HepG2 (cell line): ENCODE results near the gene ZFP3. TPM values are rescaled to one million over a fixed set of nuclear protein-coding genes. Genes with fewer than 3 reads are reported as not detected.

Experiments
- ATAC-seq: fragments of 200-7000 bp; cut with Tn5 transposase; 3 replicates; pipeline ENCODE4 v1.9.1; 2020; ENCODE audit warnings: mild to moderate bottlenecking, moderate library complexity
- BruUV-seq: library from RNA; stranded (reverse); fragments of 400-500 nt; replicated peaks from 2 replicates; lab custom pipeline; 2021; lab: Mats Ljungman, UMichigan
- CTCF ChIA-PET: fragments of 300-600 bp; formaldehyde crosslinking; extraction: SDS; loops from one replicate; lab custom pipeline; 2021; ENCODE audit warnings: low total read pairs, inconsistent platforms, low intra/inter-chr PET ratio; lab: Yijun Ruan, JAX
- POLR2A ChIA-PET: fragments of 350-600 bp; sonication (Branson Sonifier 250); formaldehyde crosslinking; loops from one replicate; lab custom pipeline; 2020; ENCODE audit warnings: antibody characterized with exemption, inconsistent platforms; lab: Yijun Ruan, JAX
- DNase-seq: peaks from one replicate; pipeline ENCODE4 v3.0.0-alpha.2; 2015; ENCODE audit warnings: low spot score
- FAIRE-seq: peaks from 3 replicates; lab custom pipeline; 2011; peaks lifted over from hg19 to GRCh38; lab: Jason Lieb, UNC
- H2AFZ ChIP-seq: one replicate; pipeline ENCODE4 v1.6.1; 2011; ENCODE audit warnings: low read length, inconsistent platforms
- H3K27ac ChIP-seq: fragments of 300-600 bp; 3 replicates; pipeline ENCODE4 v1.8.0; 2011; ENCODE audit warnings: mixed run types, mild to moderate bottlenecking, mixed read lengths, low read length, inconsistent platforms; ENCODE audit not compliant: insufficient read depth; ENCODE audit errors: extremely low read length
- H3K27me3 ChIP-seq, 2 experiments: fragments of 200-600 bp in 1 of 2; 2 replicates in 1 of 2; 3 replicates in 1 of 2; pipeline versions ENCODE4 v1.6.0 to v1.8.0; 2011; ENCODE audit warnings: low read length in 2 of 2, mild to moderate bottlenecking in 2 of 2, moderate library complexity in 2 of 2, inconsistent platforms in 1 of 2; ENCODE audit not compliant: insufficient read depth in 2 of 2, control insufficient read depth in 1 of 2
- H3K36me3 ChIP-seq, 2 experiments: fragments of 200-600 bp in 1 of 2; replicated peaks in 1 of 2; 2 replicates in 1 of 2; 3 replicates in 1 of 2; pipeline versions ENCODE4 v1.5.1 to v1.8.0; 2011; ENCODE audit warnings: low read length in 2 of 2, inconsistent platforms in 1 of 2; ENCODE audit not compliant: insufficient read depth in 2 of 2, control insufficient read depth in 1 of 2
- H3K4me1 ChIP-seq: 2 replicates; pipeline ENCODE4 v1.5.1; 2012; ENCODE audit warnings: low read length, inconsistent platforms; ENCODE audit not compliant: insufficient read depth
- H3K4me2 ChIP-seq: 2 replicates; pipeline ENCODE4 v1.6.0; 2011; ENCODE audit warnings: low read depth, low read length, inconsistent platforms
- H3K4me3 ChIP-seq, 3 experiments: fragments of 200-600 bp in 1 of 3; sonication (generic), shearing (Covaris generic) in 1 of 3; replicated peaks in 1 of 3; 2 replicates each; pipeline ENCODE4 v1.5.1; 2011 to 2016; ENCODE audit warnings: low read length in 3 of 3, inconsistent platforms in 2 of 3, low read depth in 2 of 3, mild to moderate bottlenecking in 2 of 3, control low read depth in 1 of 3, mixed read lengths in 1 of 3; ENCODE audit not compliant: insufficient read depth in 1 of 3
- H3K79me2 ChIP-seq: one replicate; pipeline ENCODE4 v1.6.1; 2011; ENCODE audit warnings: low read length, inconsistent platforms; ENCODE audit not compliant: insufficient read depth
- H3K9ac ChIP-seq: 2 replicates; pipeline ENCODE4 v1.6.0; 2011; ENCODE audit warnings: mild to moderate bottlenecking, low read depth, low read length, inconsistent platforms; ENCODE audit not compliant: insufficient read depth
- H3K9me3 ChIP-seq: 2 replicates; pipeline ENCODE4 v1.5.1; 2012; ENCODE audit warnings: mild to moderate bottlenecking, low read length
- H4K20me1 ChIP-seq: 2 replicates; pipeline ENCODE4 v1.6.0; 2011; ENCODE audit warnings: inconsistent platforms, mild to moderate bottlenecking, low read length, moderate library complexity; ENCODE audit not compliant: insufficient read depth
- GABPA ChIP-seq, 2 experiments: IDR thresholded peaks; 2 replicates each; pipeline ENCODE4 v1.6.1; 2011 to 2016; ENCODE audit warnings: low read depth in 2 of 2, low read length in 1 of 2, missing biosample characterization in 1 of 2, missing genetic modification characterization in 1 of 2
- SRY ChIP-seq: sonication (generic); formaldehyde crosslinking; IDR thresholded peaks from 2 replicates; pipeline ENCODE4 v1.8.0; 2022; ENCODE audit warnings: mild to moderate bottlenecking, missing genetic modification reagents
- STAT6 ChIP-seq: sonication (generic); formaldehyde crosslinking; IDR thresholded peaks from 2 replicates; pipeline ENCODE4 v1.4.0; 2020; ENCODE audit warnings: missing genetic modification reagents, mild to moderate bottlenecking, borderline replicate concordance
- TFDP1 ChIP-seq: IDR thresholded peaks from 2 replicates; pipeline ENCODE4 v1.6.1; 2016; ENCODE audit warnings: missing compliant biosample characterization, missing genetic modification reagents, borderline replicate concordance
- ZBTB44 ChIP-seq: sonication (generic); formaldehyde crosslinking; IDR thresholded peaks from 2 replicates; pipeline ENCODE4 v1.4.0; 2020; ENCODE audit warnings: missing genetic modification reagents
- ZSCAN12 ChIP-seq: sonication (generic); formaldehyde crosslinking; IDR thresholded peaks from 2 replicates; pipeline ENCODE4 v1.9.0; 2021; ENCODE audit warnings: mild to moderate bottlenecking, missing genetic modification reagents
- ZSCAN5A ChIP-seq: sonication (generic); formaldehyde crosslinking; IDR thresholded peaks from 2 replicates; pipeline ENCODE4 v1.8.0; 2022; ENCODE audit warnings: mild to moderate bottlenecking, missing genetic modification reagents, borderline replicate concordance
- WGBS: methylation state at CpG from one replicate; pipeline ENCODE4 v1.1.6; 2017; ENCODE audit warnings: low lambda C conversion rate; 5-methylcytosine and 5-hydroxymethylcytosine counted together
- in situ Hi-C: cut with HindIII; loops from 2 replicates; pipeline ENCODE4 v1.10.0; 2017; ENCODE audit warnings: low pct_unique_long_range_greater_than_20kb; ENCODE audit not compliant: extremely low pct_ligation_motif_present
- intact Hi-C: fragments of 100-400 bp; cut with micrococcal nuclease; formaldehyde crosslinking; loops from one replicate; pipeline ENCODE4 v1.10.0; 2022; ENCODE audit not compliant: unreplicated experiment
- polyA plus RNA-seq, 8 experiments: library from polyadenylated mRNA; depleted of rRNA in 3 of 8; stranded (reverse) in 7 of 8; unstranded in 1 of 8; fragments of >200 nt; fragmentation: Illumina TruSeq in 4 of 8; extraction: Trizol in 4 of 8; gene quantifications; 2 replicates each; pipeline versions ENCODE4 v1.2.1 to v1.2.3, GENCODE V29; 2011 to 2016; ENCODE audit warnings: low read depth in 4 of 8, missing spikeins in 1 of 8, mixed read lengths in 1 of 8; ENCODE audit not compliant: insufficient read depth in 1 of 8
- total RNA-seq, 5 experiments: library from RNA; depleted of rRNA; stranded (reverse); fragments of >200 nt; fragmentation: Illumina TruSeq; extraction: Trizol; gene quantifications; 2 replicates each; pipeline ENCODE4 v1.2.3, GENCODE V29; 2016; ENCODE audit warnings: low read depth in 1 of 5

Gene ZFP3
- total and polyA plus RNA-seq, 2 of the 13 experiments (the other 11 are each of a cell fraction or from before 2014, with no cell fraction given), result not detected

GRCh38 chr17:5031365-5032082 is 46.7 kb upstream of the ZFP3 start:
- H3K79me2 ChIP-seq, result no peaks in the 10 kb centered on the region
- peak overlapping the region; percentile 72 for H2AFZ ChIP-seq
- H3K36me3 ChIP-seq, result no peaks in the 10 kb centered on the region
- DNase-seq, result peak; percentile 50
- 8% methylated on average over 25 of the region's 48 CpGs for WGBS
- H3K27ac ChIP-seq, result no peak overlapping the region
- H3K4me3 ChIP-seq, result peak overlapping the region in 2 of 3 experiments; percentile 15 to 28; a peak in 2 of 6 replicates
- H3K4me1 ChIP-seq, result peaks cover 25% of the 10 kb centered on the region
- intact Hi-C loops, result loop anchor here (2.0 kb wide), 1 partner anchor 31 kb away; no protein-coding TSS in a partner anchor
- peaks cover 2 to 23% of the 10 kb centered on the region in 2 experiments; a peak in 3 of 5 replicates for H3K27me3 ChIP-seq
- CTCF ChIA-PET, result interaction anchor here (1.0 kb wide), 1 partner anchor 31 kb away, joined by 5 read pairs; no protein-coding TSS in a partner anchor
- in situ Hi-C loops, result no loop called here
- FAIRE-seq, result peak; percentile 86
- POLR2A ChIA-PET, result interaction anchor here (0.6 to 2.0 kb wide), 2 partner anchors 33 to 34 kb away, joined by 3 to 7 read pairs; partner anchors contain the start of genes INCA1 and KIF1C
- no TSS peak for BruUV-seq
- no peaks in the 10 kb centered on the region for H3K9me3 ChIP-seq
- H4K20me1 ChIP-seq, result no peaks in the 10 kb centered on the region
- no peak overlapping the region for H3K9ac ChIP-seq
- H3K4me2 ChIP-seq, result peak overlapping the region; percentile 64
- peak; percentile 28 for ATAC-seq
- TF ChIP-seq ZSCAN5A (CRISPR knock-in tag) (no peak), ZBTB44 (CRISPR knock-in tag) (no peak), GABPA (IDR thresholded peaks at IDR 0.05; ENCODE audit: low read depth, low read length) (no peak), GABPA (CRISPR knock-in tag; IDR thresholded peaks at IDR 0.05; ENCODE audit: low read depth) (no peak), ZSCAN12 (CRISPR knock-in tag) (no peak), STAT6 (CRISPR knock-in tag) (no peak), TFDP1 (peak; percentile 59; the same call in 1 of the 2 replicates), SRY (CRISPR knock-in tag) (no peak)
